B cell (primary cell): ENCODE data around the gene TRAF5.

ENCODE experiments used
- EZH2 ChIP-seq: IDR thresholded peaks from 2 replicates; pipeline ENCODE4 v1.6.1; 2012; ENCODE audit warnings: borderline replicate concordance, low read depth, mild to moderate bottlenecking, moderate library complexity, low read length; ENCODE audit not compliant: insufficient read depth, poor library complexity, severe bottlenecking
- TF ChIP-seq, protein P1 (sequence below): fragments of 200-600 bp; IDR thresholded peaks from one replicate; pipeline ENCODE4 v1.8.0; 2022; ENCODE audit warnings: antibody characterized with exemption, mild to moderate bottlenecking

- TF ChIP-seq, protein P1, sequence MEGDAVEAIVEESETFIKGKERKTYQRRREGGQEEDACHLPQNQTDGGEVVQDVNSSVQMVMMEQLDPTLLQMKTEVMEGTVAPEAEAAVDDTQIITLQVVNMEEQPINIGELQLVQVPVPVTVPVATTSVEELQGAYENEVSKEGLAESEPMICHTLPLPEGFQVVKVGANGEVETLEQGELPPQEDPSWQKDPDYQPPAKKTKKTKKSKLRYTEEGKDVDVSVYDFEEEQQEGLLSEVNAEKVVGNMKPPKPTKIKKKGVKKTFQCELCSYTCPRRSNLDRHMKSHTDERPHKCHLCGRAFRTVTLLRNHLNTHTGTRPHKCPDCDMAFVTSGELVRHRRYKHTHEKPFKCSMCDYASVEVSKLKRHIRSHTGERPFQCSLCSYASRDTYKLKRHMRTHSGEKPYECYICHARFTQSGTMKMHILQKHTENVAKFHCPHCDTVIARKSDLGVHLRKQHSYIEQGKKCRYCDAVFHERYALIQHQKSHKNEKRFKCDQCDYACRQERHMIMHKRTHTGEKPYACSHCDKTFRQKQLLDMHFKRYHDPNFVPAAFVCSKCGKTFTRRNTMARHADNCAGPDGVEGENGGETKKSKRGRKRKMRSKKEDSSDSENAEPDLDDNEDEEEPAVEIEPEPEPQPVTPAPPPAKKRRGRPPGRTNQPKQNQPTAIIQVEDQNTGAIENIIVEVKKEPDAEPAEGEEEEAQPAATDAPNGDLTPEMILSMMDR = no peak
- no peak for TF ChIP-seq EZH2
These were observed 7.3 kb downstream of the TRAF5 start for GRCh38 chr1:211333906-211334305.
